ENCODE measurements around the gene NSUN7.

Gene NSUN7

DNA sequence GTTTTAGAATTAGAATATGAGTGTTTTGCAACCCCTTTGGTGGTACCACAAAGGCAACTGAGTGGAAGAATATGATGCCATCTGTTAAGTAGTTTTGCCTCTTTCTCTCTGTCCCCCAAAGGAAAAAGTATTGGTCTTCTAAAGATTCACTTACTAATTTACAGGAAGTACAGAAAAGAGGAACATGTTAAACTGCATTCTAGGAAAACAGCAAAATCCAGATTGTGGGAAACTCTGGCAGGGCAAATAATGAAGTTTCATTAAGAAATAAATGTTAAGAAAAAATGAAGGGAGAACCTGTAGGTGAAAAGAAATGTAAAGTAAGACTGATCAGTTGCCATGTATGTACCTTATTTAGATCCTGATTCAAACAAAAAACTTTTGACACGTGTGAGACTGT lies 39.3 kb downstream of the NSUN7 start:
- no peak overlapping the region for H3K4me3 ChIP-seq (ENCODE audit: low read length)
- H3K9me2 ChIP-seq (replicated peaks; ENCODE audit: control insufficient read depth, low read length), result no peaks in the 10 kb centered on the region
- TF ChIP-seq, protein P1, sequence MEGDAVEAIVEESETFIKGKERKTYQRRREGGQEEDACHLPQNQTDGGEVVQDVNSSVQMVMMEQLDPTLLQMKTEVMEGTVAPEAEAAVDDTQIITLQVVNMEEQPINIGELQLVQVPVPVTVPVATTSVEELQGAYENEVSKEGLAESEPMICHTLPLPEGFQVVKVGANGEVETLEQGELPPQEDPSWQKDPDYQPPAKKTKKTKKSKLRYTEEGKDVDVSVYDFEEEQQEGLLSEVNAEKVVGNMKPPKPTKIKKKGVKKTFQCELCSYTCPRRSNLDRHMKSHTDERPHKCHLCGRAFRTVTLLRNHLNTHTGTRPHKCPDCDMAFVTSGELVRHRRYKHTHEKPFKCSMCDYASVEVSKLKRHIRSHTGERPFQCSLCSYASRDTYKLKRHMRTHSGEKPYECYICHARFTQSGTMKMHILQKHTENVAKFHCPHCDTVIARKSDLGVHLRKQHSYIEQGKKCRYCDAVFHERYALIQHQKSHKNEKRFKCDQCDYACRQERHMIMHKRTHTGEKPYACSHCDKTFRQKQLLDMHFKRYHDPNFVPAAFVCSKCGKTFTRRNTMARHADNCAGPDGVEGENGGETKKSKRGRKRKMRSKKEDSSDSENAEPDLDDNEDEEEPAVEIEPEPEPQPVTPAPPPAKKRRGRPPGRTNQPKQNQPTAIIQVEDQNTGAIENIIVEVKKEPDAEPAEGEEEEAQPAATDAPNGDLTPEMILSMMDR (IDR thresholded peaks at IDR 0.05; ENCODE audit: low read depth, low read length, poor library complexity, severe bottlenecking), result no peak
- TF ChIP-seq EZH2phosphoT487 (IDR thresholded peaks at IDR 0.05; ENCODE audit: borderline replicate concordance, low read length), result no peak
- no peaks in the 10 kb centered on the region for H3F3A ChIP-seq (ENCODE audit: control insufficient read depth, insufficient read depth)
- H3K36me3 ChIP-seq (ENCODE audit: control insufficient read depth, low read length), result no peaks in the 10 kb centered on the region
- no peak overlapping the region for H3K27ac ChIP-seq (ENCODE audit: low read depth, low read length)
- no peak overlapping the region for H3K4me2 ChIP-seq (ENCODE audit: low read length)
- no peaks in the 10 kb centered on the region for H3K9me3 ChIP-seq (ENCODE audit: control insufficient read depth, insufficient read depth, low read length)
- H3K79me2 ChIP-seq (ENCODE audit: control insufficient read depth, low read length), result no peaks in the 10 kb centered on the region
- no peaks in the 10 kb centered on the region for H3K4me1 ChIP-seq (ENCODE audit: control insufficient read depth, low read length)
- H3K27me3 ChIP-seq (ENCODE audit: control insufficient read depth, low read length), result peaks cover 10% of the 10 kb centered on the region
- H4K20me1 ChIP-seq (ENCODE audit: control insufficient read depth, insufficient read depth, low read depth, low read length), result no peaks in the 10 kb centered on the region

DNA sequence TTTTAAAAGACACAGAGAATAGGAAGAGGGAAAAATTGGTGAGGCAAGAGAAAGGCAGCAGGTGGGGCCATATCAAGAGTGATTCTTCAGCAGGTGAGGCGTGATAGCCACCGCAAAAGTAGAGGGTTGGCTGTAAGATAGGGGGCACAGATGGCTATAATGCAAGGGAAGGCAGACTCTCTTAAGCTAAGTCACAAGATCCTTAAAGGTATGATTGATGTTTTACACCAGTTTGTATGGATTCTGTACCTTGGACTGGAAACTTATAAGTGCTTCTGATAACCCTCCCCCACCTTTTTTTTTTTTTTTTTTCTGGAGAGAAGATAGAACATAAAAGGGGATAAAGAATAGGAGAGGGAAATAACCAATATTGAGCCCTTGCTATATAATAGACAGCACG lies 40.0 kb downstream of the NSUN7 start:
- Histone ChIP-seq H3F3A (ENCODE audit: control insufficient read depth, insufficient read depth) (no peaks in the 10 kb centered on the region), H3K36me3 (ENCODE audit: control insufficient read depth, low read length) (no peaks in the 10 kb centered on the region)
- TF ChIP-seq, protein P1 (IDR thresholded peaks at IDR 0.05; ENCODE audit: low read depth, low read length, poor library complexity, severe bottlenecking), result no peak
- no peak for TF ChIP-seq EZH2phosphoT487 (IDR thresholded peaks at IDR 0.05; ENCODE audit: borderline replicate concordance, low read length)

DNA sequence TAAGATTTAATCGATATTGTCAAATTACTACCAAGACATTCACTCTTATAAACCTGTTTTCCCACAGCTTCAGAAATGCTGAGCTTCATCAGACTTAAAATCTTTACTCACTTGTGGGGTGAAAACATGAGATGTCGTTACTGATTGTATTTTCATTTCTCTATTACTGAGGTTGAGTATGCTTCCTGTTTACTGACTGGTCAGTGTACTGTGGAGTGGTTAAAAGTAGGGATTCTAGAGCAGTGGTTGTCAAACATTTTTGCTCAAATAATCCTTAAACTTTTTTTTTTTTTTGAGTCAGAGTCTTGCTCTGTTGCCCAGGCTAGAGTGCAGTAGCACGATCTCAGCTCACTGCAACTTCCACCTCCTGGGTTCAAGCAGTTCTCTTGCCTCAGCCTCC lies 50.3 kb downstream of the NSUN7 start:
- no peaks in the 10 kb centered on the region for H3K9me3 ChIP-seq (ENCODE audit: control insufficient read depth, insufficient read depth, low read length)
- TF ChIP-seq, protein P1 (IDR thresholded peaks at IDR 0.05; ENCODE audit: low read depth, low read length, poor library complexity, severe bottlenecking), result no peak
- no peak for TF ChIP-seq EZH2phosphoT487 (IDR thresholded peaks at IDR 0.05; ENCODE audit: borderline replicate concordance, low read length)
- no peaks in the 10 kb centered on the region for H3K27me3 ChIP-seq (ENCODE audit: control insufficient read depth, low read length)
- no peaks in the 10 kb centered on the region for H3F3A ChIP-seq (ENCODE audit: control insufficient read depth, insufficient read depth)
- 0 out of 2 replicates have a peak overlapping the region, but pooled peaks have one; percentile 7 for H3K27ac ChIP-seq (ENCODE audit: low read depth, low read length)
- H3K9me2 ChIP-seq (replicated peaks; ENCODE audit: control insufficient read depth, low read length), result no peaks in the 10 kb centered on the region
- H3K36me3 ChIP-seq (ENCODE audit: control insufficient read depth, low read length), result no peaks in the 10 kb centered on the region
- H3K4me3 ChIP-seq (ENCODE audit: low read length), result peak overlapping the region; percentile 13; the same call in 1 of the 2 replicates
- no peaks in the 10 kb centered on the region for H4K20me1 ChIP-seq (ENCODE audit: control insufficient read depth, insufficient read depth, low read depth, low read length)
- H3K4me1 ChIP-seq (ENCODE audit: control insufficient read depth, low read length), result peaks cover 12% of the 10 kb centered on the region
- no peaks in the 10 kb centered on the region for H3K79me2 ChIP-seq (ENCODE audit: control insufficient read depth, low read length)
- peak overlapping the region; percentile 47 for H3K4me2 ChIP-seq (ENCODE audit: low read length)

More for the DNA sequence above, 40.0 kb downstream of the NSUN7 start:
- no peaks in the 10 kb centered on the region for H3K4me1 ChIP-seq (ENCODE audit: control insufficient read depth, low read length)
- H3K27me3 ChIP-seq (ENCODE audit: control insufficient read depth, low read length), result peaks cover 10% of the 10 kb centered on the region
- H3K9me2 ChIP-seq (replicated peaks; ENCODE audit: control insufficient read depth, low read length), result no peaks in the 10 kb centered on the region
- H3K4me3 ChIP-seq (ENCODE audit: low read length), result no peak overlapping the region
- no peaks in the 10 kb centered on the region for H3K9me3 ChIP-seq (ENCODE audit: control insufficient read depth, insufficient read depth, low read length)
- no peak overlapping the region for H3K27ac ChIP-seq (ENCODE audit: low read depth, low read length)
- no peak overlapping the region for H3K4me2 ChIP-seq (ENCODE audit: low read length)
- H3K79me2 ChIP-seq (ENCODE audit: control insufficient read depth, low read length), result no peaks in the 10 kb centered on the region
- no peaks in the 10 kb centered on the region for H4K20me1 ChIP-seq (ENCODE audit: control insufficient read depth, insufficient read depth, low read depth, low read length)
